Lower leg skin (tissue), 3 donors: ENCODE results near the gene GPR22.

ENCODE experiments used
- POLR2A ChIP-seq, 2 donors: fragments of 450-650 bp; IDR thresholded peaks; one replicate each; pipeline ENCODE4 v1.6.1; 2016 to 2017; ENCODE audit warnings: antibody characterized with exemption in 2 of 2, mild to moderate bottlenecking in 1 of 2, moderate library complexity in 1 of 2
- TF ChIP-seq, protein P1 (sequence below), 3 donors: fragments of 450-650 bp; IDR thresholded peaks; one replicate each; pipeline ENCODE4 v1.5.1; 2016; ENCODE audit warnings: antibody characterized with exemption in 3 of 3, mild to moderate bottlenecking in 3 of 3, moderate library complexity in 2 of 3

- TF ChIP-seq POLR2A (IDR thresholded peaks at IDR 0.05), result no peak
- TF ChIP-seq, protein P1, sequence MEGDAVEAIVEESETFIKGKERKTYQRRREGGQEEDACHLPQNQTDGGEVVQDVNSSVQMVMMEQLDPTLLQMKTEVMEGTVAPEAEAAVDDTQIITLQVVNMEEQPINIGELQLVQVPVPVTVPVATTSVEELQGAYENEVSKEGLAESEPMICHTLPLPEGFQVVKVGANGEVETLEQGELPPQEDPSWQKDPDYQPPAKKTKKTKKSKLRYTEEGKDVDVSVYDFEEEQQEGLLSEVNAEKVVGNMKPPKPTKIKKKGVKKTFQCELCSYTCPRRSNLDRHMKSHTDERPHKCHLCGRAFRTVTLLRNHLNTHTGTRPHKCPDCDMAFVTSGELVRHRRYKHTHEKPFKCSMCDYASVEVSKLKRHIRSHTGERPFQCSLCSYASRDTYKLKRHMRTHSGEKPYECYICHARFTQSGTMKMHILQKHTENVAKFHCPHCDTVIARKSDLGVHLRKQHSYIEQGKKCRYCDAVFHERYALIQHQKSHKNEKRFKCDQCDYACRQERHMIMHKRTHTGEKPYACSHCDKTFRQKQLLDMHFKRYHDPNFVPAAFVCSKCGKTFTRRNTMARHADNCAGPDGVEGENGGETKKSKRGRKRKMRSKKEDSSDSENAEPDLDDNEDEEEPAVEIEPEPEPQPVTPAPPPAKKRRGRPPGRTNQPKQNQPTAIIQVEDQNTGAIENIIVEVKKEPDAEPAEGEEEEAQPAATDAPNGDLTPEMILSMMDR (IDR thresholded peaks at IDR 0.05), result no peak
Measured at GRCh38 chr7:107446988-107447387, 22.9 kb upstream of the GPR22 start.
